HG03575 (cell line): ENCODE data around the gene WDR41.
"Not testable (repeated sequence)": the region's sequence is repeated elsewhere in the genome, so short reads cannot be mapped to it uniquely, and the experiment has no call there.

Experiments used
- ATAC-seq: cut with Tn5 transposase; IDR thresholded peaks from one replicate; pipeline ENCODE4 v1.9.1; 2021; ENCODE audit not compliant: unreplicated experiment, insufficient number of reproducible peaks, low FRiP score; ENCODE audit errors: extremely low read depth

The WDR41 gene

DNA sequence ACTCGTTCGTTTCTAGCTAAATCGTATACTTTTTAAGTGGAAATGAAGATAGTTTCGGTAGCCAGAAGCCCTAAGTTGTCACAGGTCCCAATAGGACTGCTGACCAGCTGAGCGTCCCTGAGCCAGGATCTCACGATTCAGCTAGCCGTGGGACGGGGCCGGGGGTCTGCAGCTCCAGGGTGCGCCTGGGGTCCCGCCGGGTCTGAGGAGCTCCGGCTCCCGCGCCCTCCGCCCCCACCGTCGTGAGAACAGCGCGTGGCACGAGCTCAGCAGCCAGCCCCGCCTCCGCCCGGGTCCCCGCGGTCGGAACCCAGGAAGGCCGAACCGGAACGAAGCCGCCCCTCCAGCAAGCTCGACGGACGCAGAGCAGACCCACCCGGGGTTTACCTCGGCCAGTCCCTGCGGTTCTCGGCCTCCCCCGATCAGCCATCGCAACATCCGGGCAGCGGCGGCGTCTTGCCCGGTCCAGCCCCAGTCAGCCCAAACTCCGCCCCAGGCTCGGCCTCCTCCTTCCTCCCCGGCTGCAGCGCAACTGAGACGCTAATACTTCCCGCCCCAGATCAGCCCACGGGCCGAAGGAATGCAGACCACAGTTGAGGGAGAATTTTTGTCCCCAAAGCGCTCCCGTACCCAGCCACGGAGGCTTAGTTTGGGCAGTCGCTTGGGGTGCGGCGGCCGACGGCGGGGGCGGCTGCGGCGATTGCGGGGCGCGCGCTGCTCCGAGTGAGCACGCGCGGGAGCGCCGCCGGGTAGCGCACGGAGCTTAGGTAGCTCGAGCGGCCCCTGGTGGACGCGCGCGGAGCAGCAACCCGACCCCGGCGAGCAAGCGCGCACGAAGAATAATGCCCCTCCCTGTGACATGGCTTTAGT, at the start of gene WDR41:
Gene WDR41 (minus strand): TSS at position 534 of the 870 bp plus-strand sequence. CDS start 96 bp downstream, at position 438.
- peak; percentile 57 for ATAC-seq

DNA sequence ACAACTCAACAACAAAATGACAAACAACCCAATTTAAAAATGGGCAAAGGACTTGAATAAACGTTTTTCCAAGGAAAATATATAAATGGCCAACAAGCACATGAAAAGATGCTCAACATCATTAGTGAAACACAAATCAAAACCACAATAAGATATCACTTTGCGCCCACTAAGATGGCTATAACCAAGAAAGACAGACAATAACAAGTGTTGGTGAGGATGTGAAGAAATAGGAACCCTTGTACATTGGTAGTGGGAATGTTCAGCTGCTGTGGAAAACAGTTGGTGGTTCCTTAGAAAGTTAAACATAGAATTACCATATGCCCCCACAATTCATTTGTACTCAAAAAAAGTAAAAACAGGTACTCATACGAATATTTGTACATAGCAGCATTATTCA, 39.2 kb upstream of the WDR41 start:
- no peak for ATAC-seq

DNA sequence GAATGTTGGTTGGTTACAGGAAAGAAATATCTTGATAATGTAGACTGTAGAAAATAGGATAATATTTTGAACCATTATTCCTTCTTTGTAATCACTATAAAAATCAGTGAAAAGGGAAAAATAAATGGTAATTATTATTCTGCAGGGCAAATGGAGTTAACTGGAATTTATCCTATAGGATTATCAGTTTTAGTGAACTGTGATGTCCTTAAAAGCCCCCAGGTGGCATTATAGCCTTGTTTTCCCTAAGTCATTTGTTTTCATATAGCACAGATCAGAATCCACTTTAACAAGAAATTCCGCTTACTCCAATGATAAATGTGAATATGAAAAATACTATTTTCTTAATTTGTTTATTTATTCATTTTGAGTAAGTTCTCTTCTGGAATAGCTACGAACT, 26.2 kb upstream of the WDR41 start:
- ATAC-seq: no peak

DNA sequence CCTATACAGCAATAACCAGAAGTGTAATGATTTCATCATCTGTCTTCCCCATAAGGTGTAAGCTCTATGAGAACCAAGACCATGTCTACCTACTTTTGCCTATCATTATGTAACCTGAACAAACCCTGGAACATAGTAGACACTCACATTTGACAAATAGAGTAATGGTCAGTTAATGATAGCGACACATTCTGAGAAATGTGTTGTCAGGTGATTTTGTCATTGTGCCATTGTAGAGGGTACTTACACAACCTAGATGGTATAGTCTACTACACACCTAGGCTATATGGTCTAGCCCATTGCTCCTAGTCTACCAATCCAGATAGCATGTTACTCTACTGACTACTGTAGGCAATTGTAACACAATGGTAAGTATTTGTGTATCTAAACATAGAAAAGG, 22.3 kb upstream of the WDR41 start:
- no peak for ATAC-seq

DNA sequence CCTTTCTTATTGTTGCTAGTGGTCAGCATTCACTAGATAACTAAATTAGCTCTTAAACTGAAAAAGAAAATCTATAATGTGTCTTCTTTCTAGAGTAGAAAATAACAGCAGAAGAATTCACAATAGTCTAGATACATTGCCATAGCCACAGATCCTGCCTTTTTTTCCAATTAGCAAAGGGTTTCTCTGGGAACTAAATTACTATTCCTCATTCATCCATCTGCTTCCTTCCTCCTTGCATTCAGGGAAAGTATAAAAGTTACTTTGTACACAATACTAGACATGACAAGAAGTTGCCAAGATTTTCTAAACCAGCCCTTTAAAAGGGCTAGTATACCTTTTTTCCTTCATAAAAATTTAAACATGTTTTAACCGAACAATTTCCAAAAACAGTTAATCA, 21.2 kb upstream of the WDR41 start:
- ATAC-seq: no peak

GRCh38 chr5:77501132-77501531, 9.0 kb upstream of the WDR41 start:
- not testable (repeated sequence) for ATAC-seq

DNA sequence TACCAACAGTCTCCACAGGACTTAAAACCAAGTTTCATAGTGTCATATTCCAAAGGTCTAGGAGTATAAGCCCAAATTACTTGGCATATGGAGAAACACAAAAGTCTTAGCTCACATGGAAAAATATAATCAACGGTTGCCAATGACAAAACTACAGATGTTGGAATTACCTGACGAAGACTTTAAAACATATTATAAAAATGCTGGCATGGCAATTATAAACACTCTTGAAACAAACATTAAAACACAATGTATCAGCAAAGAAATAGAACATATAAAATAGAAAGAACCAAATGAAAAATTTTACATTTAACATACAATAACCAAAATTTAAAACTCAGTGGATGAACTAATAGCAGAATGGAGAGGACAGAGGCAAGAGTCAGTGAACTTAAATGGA, 7.9 kb upstream of the WDR41 start:
- no peak for ATAC-seq

DNA sequence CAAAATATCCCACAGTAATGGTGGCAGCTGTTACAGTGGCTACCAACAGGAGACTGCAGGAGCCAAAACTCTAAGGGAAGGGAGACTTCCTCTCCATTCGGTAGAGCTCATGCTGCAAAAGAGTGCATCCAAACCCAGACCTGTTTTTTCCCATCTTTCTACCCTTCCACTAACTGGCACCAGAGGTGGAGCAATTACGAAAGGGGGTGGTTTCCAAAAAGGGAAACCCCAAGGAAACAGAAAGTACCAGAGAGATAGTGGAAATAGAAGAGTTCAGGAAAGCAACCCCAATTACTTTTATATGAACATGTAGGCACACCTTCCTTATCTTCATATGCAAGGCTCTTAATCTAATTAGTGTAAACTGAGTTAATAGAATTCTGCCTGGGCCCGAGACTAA, 7.3 kb upstream of the WDR41 start:
- ATAC-seq: no peak

DNA sequence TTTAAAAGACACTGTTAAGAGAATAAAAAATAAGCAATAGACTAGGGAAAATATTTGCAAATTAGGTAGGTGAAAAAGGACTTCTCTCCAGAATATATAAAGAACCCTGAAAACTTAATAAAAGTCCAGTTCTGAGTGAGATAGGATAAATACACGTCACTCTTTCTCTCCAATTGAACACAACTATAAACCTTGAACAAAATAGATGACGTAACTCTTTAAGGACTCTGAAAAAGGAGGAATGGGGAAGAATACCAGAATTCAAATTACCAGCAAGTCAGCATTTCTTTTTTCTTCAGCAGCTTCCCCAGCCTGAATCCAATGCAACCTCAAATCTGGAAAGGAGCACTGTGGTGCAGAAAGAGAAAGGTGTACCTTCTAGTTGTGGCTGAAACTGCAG, 6.8 kb upstream of the WDR41 start:
- no peak for ATAC-seq

DNA sequence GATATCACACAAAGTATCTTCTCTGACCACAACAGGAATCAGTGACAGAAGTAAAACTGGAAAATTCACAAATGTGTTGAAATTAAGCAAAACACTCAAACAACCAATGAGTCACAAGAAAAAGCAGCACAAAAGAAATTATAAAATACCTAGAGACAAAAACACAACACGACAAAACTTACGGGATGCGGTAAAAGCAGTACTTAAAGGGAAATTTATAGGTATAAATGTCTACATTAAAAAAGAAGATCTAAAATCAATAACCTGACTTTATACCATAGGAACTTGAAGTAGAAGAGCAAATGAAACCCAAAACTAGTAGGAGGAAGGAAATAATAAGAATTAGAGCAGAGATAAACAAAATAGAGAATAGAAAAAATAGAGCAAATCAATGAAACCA, 2.8 kb upstream of the WDR41 start:
- no peak for ATAC-seq

- ATAC-seq: no peak
Observed at GRCh38 chr5:77492653-77493000, 511 bp upstream of the WDR41 start.

- ATAC-seq: not testable (repeated sequence)
Observed at GRCh38 chr5:77490741-77491344, 1.3 kb downstream of the WDR41 start.

GRCh38 chr5:77486344-77486962, 5.7 kb downstream of the WDR41 start:
- ATAC-seq: no peak

- ATAC-seq: no peak
Observed at GRCh38 chr5:77483682-77484081, 8.4 kb downstream of the WDR41 start.

DNA sequence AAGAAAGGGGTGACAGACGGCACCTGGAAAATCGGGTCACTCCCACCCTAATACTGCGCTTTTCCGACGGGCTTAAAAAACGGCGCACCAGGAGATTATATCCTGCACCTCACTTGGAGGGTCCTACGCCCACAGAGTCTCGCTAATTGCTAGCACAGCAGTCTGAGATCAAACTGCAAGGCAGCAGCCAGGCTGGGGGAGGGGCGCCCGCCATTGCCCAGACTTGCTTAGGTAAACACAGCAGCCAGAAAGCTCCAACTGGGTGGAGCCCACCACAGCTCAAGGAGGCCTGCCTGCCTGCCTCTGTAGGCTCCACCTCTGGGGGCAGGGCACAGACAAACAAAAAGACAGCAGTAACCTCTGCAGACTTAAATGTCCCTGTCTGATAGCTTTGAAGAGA, 17.1 kb downstream of the WDR41 start:
- ATAC-seq: not testable (repeated sequence)

GRCh38 chr5:77468875-77469274, 23.2 kb downstream of the WDR41 start:
- ATAC-seq: not testable (repeated sequence)

DNA sequence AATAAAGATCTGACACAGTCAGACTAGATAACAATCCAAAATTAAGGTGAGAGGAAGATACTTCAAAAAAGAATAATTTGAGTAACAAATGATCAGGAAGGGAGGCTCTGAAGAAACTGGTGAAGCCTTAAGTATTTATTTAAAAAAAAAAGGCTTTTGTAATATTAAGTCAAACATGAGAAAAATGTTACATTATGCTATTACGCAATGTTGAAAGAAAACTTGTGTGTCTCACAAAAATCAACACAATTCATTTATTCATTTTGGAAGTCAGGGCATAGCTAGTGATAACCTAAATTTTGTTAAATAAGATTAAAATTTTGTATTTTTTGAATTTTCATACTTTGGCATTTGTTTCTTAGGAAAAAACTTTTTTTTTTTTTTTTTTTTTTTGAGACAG, 28.2 kb downstream of the WDR41 start:
- ATAC-seq: no peak

GRCh38 chr5:77461287-77461686, 30.8 kb downstream of the WDR41 start:
- no peak for ATAC-seq

GRCh38 chr5:77454123-77454522, 38.0 kb downstream of the WDR41 start:
- no peak for ATAC-seq

DNA sequence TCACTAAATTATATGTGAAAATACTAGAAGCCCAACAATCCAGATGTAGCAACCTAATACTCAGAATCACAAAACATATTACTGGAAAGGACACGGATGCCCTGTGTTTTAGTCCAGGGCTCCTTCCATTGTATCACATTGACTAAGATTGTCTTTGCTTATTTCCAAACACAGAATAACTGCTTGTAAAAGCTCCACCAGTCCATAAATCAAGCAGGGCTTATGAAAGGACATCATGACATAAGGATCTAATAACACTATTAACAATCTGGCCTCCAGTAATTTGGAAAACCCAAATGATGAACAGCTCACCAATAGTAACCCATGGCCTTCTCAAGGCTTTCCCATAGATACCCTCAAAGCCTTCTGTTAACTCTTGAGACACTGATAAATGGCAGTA, 39.8 kb downstream of the WDR41 start:
- ATAC-seq: no peak
